A549 treated with DMSO at 1 μM for 4 hours (cell line): Measurements from ENCODE around the gene RIC1. TPM values are rescaled to one million over a fixed set of nuclear protein-coding genes. Genes with fewer than 3 reads are reported as not detected.

Experiments used
- total RNA-seq: library from RNA; stranded (reverse); fragments of 200-300 nt; extraction: Qiagen RNA extraction; gene quantifications from 5 replicates; pipeline ENCODE4 v1.2.3, GENCODE V29; 2022; ENCODE audit warnings: low read depth

Gene RIC1, protein sequence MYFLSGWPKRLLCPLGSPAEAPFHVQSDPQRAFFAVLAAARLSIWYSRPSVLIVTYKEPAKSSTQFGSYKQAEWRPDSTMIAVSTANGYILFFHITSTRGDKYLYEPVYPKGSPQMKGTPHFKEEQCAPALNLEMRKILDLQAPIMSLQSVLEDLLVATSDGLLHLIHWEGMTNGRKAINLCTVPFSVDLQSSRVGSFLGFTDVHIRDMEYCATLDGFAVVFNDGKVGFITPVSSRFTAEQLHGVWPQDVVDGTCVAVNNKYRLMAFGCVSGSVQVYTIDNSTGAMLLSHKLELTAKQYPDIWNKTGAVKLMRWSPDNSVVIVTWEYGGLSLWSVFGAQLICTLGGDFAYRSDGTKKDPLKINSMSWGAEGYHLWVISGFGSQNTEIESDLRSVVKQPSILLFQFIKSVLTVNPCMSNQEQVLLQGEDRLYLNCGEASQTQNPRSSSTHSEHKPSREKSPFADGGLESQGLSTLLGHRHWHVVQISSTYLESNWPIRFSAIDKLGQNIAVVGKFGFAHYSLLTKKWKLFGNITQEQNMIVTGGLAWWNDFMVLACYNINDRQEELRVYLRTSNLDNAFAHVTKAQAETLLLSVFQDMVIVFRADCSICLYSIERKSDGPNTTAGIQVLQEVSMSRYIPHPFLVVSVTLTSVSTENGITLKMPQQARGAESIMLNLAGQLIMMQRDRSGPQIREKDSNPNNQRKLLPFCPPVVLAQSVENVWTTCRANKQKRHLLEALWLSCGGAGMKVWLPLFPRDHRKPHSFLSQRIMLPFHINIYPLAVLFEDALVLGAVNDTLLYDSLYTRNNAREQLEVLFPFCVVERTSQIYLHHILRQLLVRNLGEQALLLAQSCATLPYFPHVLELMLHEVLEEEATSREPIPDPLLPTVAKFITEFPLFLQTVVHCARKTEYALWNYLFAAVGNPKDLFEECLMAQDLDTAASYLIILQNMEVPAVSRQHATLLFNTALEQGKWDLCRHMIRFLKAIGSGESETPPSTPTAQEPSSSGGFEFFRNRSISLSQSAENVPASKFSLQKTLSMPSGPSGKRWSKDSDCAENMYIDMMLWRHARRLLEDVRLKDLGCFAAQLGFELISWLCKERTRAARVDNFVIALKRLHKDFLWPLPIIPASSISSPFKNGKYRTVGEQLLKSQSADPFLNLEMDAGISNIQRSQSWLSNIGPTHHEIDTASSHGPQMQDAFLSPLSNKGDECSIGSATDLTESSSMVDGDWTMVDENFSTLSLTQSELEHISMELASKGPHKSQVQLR (N-terminal part only)
- 10.2 to 14.7 TPM (median 13.4 TPM) in 5 replicates for total RNA-seq

GRCh38 chr9:5628530-5629311, at the start of gene RIC1:
RIC1 (plus strand) TSS chr9:5629107; CDS start chr9:5629310, 203 bp downstream.

Other genes starting within 250 kb of the RIC1 start
- 23.2 to 29.4 TPM (median 25.2 TPM) in 5 replicates for gene PLGRKT, start 191.2 kb upstream of the RIC1 start, total RNA-seq
- 1.9 to 3.1 TPM (median 2.8 TPM) in 5 replicates for gene CD274, start 178.6 kb upstream of the RIC1 start, total RNA-seq
- gene PDCD1LG2, start 118.6 kb upstream of the RIC1 start, total RNA-seq: 0.25 to 0.63 TPM (median 0.39 TPM) in 5 replicates
- 19.5 to 24.5 TPM (median 21.9 TPM) in 5 replicates for gene ERMP1, start 204.0 kb downstream of the RIC1 start, total RNA-seq